AG04449 (cell line): Measurements from ENCODE around the gene ZNF630.

ENCODE experiments used
- CTCF ChIA-PET: fragments of 350-600 bp; formaldehyde crosslinking; extraction: SDS; loops from one replicate; lab custom pipeline; 2021; ENCODE audit warnings: antibody characterized with exemption; lab: Yijun Ruan, JAX
- POLR2A ChIA-PET: fragments of 400-600, 350-600 bp; formaldehyde crosslinking; extraction: SDS; loops from one replicate; lab custom pipeline; 2020; ENCODE audit warnings: antibody characterized with exemption, inconsistent platforms; lab: Yijun Ruan, JAX
- DNase-seq: peaks from one replicate; pipeline ENCODE4 v3.0.0-alpha.2; 2010; ENCODE audit warnings: low read depth, low spot score
- H3K4me3 ChIP-seq: 2 replicates; pipeline ENCODE4 v1.5.1; 2011; ENCODE audit warnings: low read depth, mild to moderate bottlenecking, control low read depth, low read length
- TF ChIP-seq, protein P1 (sequence below): IDR thresholded peaks from one replicate; pipeline ENCODE4 v1.5.1; 2011; ENCODE audit warnings: mild to moderate bottlenecking, moderate library complexity, low read length, control low read depth, inconsistent platforms; ENCODE audit not compliant: insufficient read depth; ENCODE audit errors: missing control alignments

The ZNF630 gene

GRCh38 chrX:48086082-48086481 lies 14.6 kb upstream of the ZNF630 start:
- DNase-seq, result no peak
- TF ChIP-seq, protein P1, sequence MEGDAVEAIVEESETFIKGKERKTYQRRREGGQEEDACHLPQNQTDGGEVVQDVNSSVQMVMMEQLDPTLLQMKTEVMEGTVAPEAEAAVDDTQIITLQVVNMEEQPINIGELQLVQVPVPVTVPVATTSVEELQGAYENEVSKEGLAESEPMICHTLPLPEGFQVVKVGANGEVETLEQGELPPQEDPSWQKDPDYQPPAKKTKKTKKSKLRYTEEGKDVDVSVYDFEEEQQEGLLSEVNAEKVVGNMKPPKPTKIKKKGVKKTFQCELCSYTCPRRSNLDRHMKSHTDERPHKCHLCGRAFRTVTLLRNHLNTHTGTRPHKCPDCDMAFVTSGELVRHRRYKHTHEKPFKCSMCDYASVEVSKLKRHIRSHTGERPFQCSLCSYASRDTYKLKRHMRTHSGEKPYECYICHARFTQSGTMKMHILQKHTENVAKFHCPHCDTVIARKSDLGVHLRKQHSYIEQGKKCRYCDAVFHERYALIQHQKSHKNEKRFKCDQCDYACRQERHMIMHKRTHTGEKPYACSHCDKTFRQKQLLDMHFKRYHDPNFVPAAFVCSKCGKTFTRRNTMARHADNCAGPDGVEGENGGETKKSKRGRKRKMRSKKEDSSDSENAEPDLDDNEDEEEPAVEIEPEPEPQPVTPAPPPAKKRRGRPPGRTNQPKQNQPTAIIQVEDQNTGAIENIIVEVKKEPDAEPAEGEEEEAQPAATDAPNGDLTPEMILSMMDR, result no peak
- ChIA-PET POLR2A (no interaction called here), CTCF (interaction anchor here (8.2 kb wide), 1 partner anchor 409 kb away, joined by 84 read pairs; no protein-coding TSS in a partner anchor)
- no peak overlapping the region for H3K4me3 ChIP-seq

DNA sequence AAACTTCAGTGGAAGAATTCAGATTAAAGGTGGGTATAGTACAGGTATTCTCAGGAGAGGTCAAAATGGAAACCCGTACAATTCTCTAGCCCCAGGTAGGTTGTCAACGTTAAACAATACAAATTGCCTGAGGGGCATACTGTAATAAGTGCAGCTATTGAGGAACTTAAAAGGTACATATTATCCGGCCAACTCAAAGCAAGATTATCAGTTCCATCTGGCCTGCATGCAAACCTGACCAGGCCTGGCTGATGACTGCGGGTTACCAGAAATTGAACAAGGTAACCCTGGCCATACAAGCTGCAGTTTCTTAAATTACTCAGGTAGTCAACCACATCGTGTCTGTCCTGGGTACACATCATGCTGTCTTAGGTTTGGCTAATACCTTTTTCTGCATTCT lies 12.3 kb upstream of the ZNF630 start:
- ChIA-PET POLR2A (interaction anchor here (1.0 kb wide), 1 partner anchor 411 kb away, joined by 3 read pairs; no protein-coding TSS in a partner anchor), CTCF (interaction anchor here (1.0 to 8.2 kb wide), 5 partner anchors 9 to 464 kb away, joined by 3 to 84 read pairs (median 3); no protein-coding TSS in a partner anchor)
- TF ChIP-seq, protein P1, result no peak
- H3K4me3 ChIP-seq, result no peak overlapping the region
- no peak for DNase-seq

- POLR2A ChIA-PET, result interaction anchor here (1.0 kb wide), 1 partner anchor 412 kb away, joined by 3 read pairs; no protein-coding TSS in a partner anchor
- CTCF ChIA-PET, result interaction anchor here (1.0 to 8.2 kb wide), 6 partner anchors 10 to 465 kb away, joined by 3 to 84 read pairs (median 3); no protein-coding TSS in a partner anchor
- H3K4me3 ChIP-seq, result no peak overlapping the region
- TF ChIP-seq, protein P1, result peak; percentile 40
- DNase-seq, result no peak
Observed at GRCh38 chrX:48083212-48083611, 11.8 kb upstream of the ZNF630 start.

GRCh38 chrX:48076343-48076742 lies 4.9 kb upstream of the ZNF630 start:
- no peak for DNase-seq
- TF ChIP-seq, protein P1, result no peak
- ChIA-PET CTCF (no interaction called here), POLR2A (no interaction called here)
- H3K4me3 ChIP-seq, result no peak overlapping the region

DNA sequence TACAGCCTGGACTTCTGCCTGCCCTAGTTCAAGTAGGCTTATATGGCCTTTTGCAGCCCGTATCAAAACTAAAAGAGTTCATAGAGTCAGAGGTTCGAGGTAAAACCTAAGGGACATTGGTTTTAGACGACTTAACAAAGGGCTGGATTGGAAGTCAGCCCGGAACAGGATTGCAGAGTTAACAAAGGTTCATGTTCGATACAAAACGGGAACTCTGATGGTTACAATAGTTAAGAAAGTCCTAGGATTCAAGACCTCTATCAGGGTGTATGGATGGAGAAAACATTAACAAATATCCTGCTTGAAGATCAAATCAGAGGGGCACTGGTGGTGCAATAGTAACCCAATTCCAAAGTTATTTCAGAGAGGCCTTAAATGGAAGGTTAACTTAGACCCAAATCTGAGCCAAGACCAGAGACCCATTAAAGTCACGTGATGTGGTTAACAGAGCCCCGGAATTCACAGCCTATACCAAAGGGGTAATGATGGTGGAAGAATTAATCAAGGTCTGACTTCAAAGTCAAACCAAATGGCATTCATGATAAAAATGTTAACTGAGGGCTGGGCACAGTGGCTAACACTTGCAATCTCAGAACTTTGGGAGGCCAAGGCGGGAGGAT lies 656 bp upstream of the ZNF630 start:
- ChIA-PET CTCF (interaction anchor here (1.6 kb wide), 1 partner anchor 11 kb away, joined by 3 read pairs; no protein-coding TSS in a partner anchor), POLR2A (no interaction called here)
- TF ChIP-seq, protein P1, result no peak
- DNase-seq, result no peak
- H3K4me3 ChIP-seq, result no peak overlapping the region

DNA sequence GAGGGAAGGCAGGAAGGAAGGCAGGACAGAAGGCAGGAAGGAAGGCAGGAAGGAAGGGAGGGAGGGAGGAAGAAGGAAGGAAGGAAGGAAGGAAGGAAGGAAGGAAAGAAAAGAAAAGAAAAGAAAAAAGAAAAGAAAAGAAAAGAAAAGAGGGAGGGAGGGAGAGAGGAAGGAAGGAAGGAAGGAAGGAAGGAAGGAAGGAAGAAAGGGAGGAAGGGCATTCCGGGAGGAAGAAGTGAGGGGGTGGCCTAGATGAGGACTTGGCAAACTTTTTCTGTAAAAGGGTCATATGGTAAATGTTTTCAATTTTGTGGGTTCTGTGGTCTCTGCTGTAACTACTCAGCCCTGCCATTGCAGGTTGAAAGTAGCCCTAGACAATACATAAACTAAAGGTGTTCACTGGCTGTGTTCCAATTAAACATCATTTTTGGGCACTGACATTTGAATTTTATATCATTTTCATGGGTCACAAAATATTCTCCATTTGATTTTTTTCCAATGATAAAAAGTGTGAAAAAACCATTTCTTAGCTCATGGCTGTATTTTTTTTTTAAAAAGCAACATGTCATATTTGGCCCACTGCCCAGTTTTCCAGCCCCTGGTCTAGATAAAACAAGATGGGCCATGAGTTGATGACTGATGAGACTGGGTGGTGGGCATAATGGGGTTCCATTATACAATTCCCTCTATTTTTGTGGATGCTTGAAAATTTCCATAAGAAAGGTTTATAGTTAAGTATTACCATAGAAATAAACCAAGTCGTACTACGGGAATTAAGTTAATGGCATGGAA lies 3.1 kb downstream of the ZNF630 start:
- no peak overlapping the region for H3K4me3 ChIP-seq
- TF ChIP-seq, protein P1, result no peak
- ChIA-PET POLR2A (no interaction called here), CTCF (no interaction called here)
- no peak for DNase-seq
